GM23248 (cell line): ENCODE results near the gene MARF1.

ENCODE experiments used
- EZH2 ChIP-seq: fragments of 200-600 bp; sonication (generic); IDR thresholded peaks from 2 replicates; pipeline ENCODE4 v1.6.1; 2018; ENCODE audit warnings: antibody characterized with exemption, mild to moderate bottlenecking; ENCODE audit not compliant: insufficient read depth, poor library complexity, severe bottlenecking
- EZH2phosphoT487 ChIP-seq: fragments of 200-600 bp; sonication (generic); IDR thresholded peaks from 2 replicates; pipeline ENCODE4 v1.6.1; 2018; ENCODE audit warnings: antibody characterized with exemption, moderate library complexity, mild to moderate bottlenecking, low read depth; ENCODE audit not compliant: insufficient read depth

DNA sequence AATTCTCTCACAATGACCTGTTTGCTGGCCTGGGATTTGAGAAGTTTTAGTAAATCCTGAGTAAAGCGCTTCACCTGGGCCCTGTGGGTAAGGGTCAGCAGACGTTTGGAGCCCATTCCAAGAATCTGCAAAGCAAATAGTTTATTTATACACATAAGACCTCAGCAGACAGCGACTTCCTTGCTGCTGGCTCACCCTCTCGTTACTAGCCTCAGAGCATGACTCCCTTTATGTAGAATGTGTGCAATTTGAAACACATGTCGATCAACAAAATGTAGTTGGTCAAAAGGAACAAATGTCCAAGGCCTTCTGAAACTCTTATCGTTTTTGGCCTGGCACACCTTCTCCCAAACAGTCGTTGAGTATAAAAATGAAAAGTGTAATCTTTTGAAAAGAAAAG lies 31.3 kb downstream of the MARF1 start:
- TF ChIP-seq EZH2 (no peak), EZH2phosphoT487 (no peak)
